HG03066 (cell line): ENCODE data around the gene RGS19.

Source experiments
- ATAC-seq: cut with Tn5 transposase; IDR thresholded peaks from one replicate; pipeline ENCODE4 v1.9.1; 2021; ENCODE audit warnings: low read depth; ENCODE audit not compliant: unreplicated experiment

The RGS19 gene

DNA sequence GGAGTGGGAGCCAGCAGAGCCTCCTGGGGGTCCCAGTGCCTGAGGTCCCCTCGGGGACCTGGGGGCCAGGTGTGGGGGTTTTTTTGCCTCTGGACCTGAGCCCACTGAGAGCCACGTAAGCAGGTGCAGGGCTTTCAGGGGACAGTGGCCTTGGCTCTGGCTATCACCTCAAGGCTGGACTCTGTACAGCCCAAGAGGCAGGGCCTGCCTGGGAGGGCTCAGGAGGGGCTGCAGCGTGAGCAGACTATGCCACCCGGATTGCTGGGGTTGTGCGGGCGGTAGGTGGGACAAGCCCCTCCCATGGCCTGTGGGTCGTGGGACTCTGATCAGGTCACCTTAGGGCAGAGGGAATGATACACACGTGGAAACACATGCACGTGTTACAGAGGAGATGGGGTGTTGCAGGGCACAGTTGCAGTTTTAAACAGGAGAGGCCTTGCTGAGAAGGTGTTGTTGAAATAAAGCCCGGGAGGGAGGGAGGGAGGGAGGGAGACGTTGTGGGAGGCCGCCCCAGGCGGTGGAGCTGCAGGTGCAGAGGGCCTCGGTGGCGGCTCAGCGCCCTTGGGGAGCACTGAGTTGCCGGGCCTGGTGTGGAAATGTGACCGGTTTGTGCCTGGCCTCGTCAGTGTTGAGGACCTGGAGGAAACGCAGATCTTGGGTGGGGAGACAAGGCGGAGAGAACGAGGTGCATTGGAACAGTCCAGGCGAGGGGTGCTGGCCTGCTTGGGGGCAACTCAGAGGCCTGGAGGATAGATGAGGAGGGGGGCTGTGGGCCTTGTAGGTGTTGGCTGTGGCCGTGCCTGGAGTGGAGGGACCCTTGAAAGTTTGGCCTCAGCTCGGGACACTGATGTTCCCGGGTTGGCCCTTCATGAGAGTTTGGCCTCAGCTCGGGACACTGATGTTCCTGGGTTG lies 14.0 kb downstream of the RGS19 start:
- no peak for ATAC-seq

DNA sequence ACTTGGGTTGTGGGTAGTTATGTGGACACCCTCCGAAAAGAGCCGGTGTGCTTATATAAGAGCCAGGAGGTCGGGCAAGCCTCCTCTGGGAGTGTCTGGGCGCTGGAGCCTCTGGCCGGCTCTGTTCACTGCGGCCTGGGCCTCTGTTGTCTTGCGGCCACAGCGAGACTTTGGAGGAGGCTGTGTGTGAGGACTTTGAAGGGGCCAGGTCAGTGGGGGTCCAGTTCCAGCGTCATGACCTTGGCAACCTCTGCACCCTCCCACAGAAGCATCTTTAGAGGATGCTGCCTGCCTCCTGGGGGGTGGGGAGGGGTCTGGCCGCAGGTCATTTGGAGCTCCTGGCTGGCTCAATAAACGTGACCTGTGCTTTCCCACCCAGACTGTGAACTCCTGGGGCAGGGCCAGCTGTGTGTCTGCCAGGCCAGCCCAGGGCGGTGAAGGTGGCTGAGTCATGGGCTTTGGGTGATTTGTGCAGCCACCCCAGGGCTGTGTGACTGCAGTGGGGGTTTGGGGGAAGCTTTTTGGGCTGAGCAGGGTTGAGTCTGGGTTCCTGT lies 15.1 kb downstream of the RGS19 start:
- no peak for ATAC-seq

GRCh38 chr20:64063389-64064144 lies 15.8 kb downstream of the RGS19 start:
- no peak for ATAC-seq

DNA sequence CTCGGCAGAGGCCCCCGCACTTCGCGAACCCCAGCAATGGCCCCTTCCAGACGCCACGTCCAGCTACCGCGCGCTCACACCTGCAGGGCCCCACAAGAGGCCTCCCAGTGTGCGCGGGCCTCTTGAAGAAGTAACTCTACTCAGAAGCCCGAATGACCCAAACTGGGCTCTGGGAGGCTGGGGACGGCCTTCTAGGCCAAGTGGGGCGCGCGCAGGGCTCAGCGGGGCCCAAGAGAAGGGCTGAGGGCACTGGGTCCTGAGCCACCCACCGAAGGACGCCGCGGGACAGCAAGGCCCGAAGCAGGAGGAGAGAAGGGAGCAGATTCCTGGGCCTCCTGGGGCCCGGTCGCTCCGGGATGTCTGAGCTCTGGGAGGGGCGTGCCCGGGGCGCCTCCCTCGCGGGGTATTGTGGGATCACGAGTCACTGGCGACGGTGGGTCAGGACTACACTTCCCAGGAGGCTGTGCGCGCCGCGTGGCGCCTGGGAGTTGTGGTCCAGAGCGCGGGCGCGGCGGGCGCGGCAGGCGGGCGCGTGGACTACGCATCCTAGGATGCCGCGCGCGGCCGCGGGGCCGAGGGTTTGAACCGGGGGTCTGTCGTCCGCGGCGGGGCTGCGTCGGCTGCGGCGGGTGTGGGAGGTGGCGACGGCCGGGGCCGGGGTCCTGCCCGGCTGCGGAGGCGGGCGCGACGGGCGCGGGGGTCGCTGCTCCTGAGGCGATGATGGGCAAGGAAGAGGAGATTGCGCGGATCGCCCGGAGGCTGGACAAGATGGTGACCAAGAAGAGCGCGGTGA lies 16.5 kb downstream of the RGS19 start, which contains the start of gene TCEA2:
TCEA2 (plus strand) TSS at position 603 of the 793 bp plus-strand sequence; CDS start at position 718, 115 bp downstream.
- peak; percentile 71 for ATAC-seq

- no peak for ATAC-seq
These were observed 17.1 kb downstream of the RGS19 start for GRCh38 chr20:64062276-64062595.

DNA sequence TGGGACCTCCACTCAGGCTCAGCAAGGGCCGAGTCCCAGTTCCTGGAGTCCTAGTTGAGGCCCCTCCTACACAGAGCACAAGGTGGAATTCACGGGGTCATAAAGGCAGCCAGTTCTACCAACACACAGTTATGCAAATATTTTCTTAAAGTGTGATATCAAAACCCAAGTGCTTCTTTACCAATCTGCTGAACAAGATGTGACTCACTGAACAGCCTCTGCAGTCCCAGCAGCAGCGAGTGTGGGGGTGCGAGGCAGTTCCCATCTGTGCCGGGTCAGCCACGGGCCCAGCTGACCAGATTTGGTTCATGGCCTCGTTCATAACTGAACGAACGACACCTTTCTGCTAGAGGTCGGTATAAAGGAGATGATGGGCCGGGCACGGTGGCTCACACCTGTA lies 20.8 kb downstream of the RGS19 start:
- no peak for ATAC-seq

GRCh38 chr20:64057628-64058498 lies 21.5 kb downstream of the RGS19 start:
- ATAC-seq, result no peak

GRCh38 chr20:64056889-64057627 lies 22.3 kb downstream of the RGS19 start:
- no peak for ATAC-seq

GRCh38 chr20:64056639-64056888 lies 22.8 kb downstream of the RGS19 start:
- no peak for ATAC-seq

- no peak for ATAC-seq
These were observed 23.3 kb downstream of the RGS19 start for GRCh38 chr20:64055893-64056638.

DNA sequence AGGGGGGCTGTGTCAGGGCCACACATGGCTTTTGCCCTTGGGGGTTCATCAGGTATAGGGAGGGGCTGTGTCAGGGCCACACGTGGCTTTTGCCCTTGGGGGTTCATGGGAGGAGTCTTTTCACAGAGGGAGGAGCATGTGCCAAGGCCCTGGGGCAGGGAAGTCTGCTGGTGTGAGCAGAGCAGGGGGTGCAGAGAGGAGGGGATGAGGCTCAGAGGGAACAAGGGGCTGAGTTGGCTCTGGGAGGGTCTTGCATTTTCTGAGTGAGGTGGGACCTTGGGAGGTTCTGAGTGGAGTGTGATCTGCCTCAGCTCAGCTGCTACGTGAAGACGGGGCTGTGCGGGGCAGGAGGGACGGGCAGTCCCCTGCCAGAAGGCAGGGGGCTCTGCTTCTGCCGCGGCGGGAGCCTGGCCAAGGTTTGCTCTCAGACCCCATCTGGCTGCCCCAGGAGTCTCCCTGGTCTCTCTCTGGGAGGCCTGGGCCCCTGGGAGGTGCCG lies 23.9 kb downstream of the RGS19 start:
- no peak for ATAC-seq

DNA sequence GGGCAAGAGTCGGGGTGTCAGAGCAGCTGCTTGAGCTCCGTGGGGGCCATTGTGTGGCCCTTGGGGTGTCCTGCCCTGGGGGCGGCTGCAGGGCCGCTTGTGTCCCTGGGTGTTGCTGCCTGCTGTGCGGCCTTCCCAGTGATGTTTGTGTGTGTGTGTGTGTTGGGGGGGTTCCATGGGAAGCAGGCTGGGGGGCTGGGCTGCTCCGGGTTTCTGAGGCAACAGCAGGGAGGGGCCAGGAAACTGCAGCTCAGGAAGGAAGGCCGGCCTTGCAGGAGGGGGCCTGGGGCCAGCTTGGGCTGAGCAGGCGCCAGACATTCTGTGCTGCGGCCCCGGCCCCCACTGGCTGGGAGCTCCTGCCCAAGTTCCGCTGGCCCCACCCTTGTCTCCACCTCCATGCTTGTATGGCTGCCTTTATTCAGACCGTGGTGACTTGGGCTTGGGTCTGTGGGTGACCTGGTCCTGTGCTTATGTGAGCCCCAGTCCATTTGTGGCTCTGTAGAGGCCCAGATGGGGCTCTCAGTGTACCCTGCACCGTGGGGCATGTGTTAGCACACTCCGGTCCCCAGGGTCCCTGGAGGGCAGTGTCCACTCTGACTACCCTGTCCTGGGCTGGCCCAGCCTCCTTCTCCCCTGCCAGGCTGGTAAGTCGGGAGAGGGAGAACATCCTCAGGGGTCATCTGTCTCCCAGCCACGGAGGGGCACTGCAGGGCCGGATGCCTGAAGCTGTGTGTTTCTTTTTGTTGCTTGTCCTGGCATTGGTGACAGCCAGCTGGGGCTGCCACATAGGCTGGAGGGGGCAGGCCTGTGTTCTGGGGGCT lies 25.3 kb downstream of the RGS19 start:
- no peak for ATAC-seq

- ATAC-seq, result no peak
These were observed 26.1 kb downstream of the RGS19 start for GRCh38 chr20:64052987-64053840.

DNA sequence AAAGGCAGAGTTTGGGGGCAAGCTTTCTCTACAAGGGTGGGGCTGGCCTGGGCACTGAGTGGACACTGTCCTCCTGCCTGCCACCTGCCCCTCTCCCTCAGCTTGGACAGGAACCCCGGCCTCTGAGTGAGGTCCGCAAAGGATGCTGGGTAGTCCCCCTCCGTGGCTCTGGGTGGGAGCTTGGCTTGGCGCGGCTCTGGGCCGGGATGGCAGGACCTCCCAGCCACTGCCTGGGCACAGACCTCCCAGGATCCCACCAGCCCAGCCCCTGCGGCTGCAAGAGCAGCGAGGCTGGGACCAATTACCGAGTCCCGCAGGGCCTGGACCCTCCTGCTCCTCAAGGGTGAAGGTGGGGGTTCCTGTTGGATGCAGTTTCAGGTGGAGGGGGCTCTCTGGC lies 27.0 kb downstream of the RGS19 start:
- no peak for ATAC-seq

- ATAC-seq, result no peak
These were observed 27.6 kb downstream of the RGS19 start for GRCh38 chr20:64051561-64052325.

- no peak for ATAC-seq
These were observed 28.3 kb downstream of the RGS19 start for GRCh38 chr20:64051033-64051452.
